Erythroblast (primary cell): ENCODE data around the gene NPAS2.

Source experiments
- GATA1 ChIP-seq: IDR thresholded peaks from 2 replicates; pipeline ENCODE4 v1.6.1; 2011; ENCODE audit warnings: low read depth, mild to moderate bottlenecking, control low read depth, low read length, moderate library complexity
- POLR2A ChIP-seq: IDR thresholded peaks from 2 replicates; pipeline ENCODE4 v1.6.1; 2011; ENCODE audit warnings: mild to moderate bottlenecking, low read length

- TF ChIP-seq POLR2A (no peak), GATA1 (no peak)
These were observed 1.8 kb upstream of the NPAS2 start for GRCh38 chr2:100818003-100818605.
